Measurements from ENCODE around the gene COMT. TPM values are rescaled to one million over a fixed set of nuclear protein-coding genes. Genes with fewer than 3 reads are reported as not detected.

Gene COMT
- total RNA-seq, 1 experiment from 2014 or later: 108 TPM

GRCh38 chr22:19951346-19951745 lies 9.8 kb downstream of the COMT start:
- intact Hi-C loops (cut with micrococcal nuclease; ENCODE audit: unreplicated experiment): no loop called here
- ChIA-PET POLR2A (no interaction called here), CTCF (interaction anchor here (0.6 kb wide), 1 partner anchor 290 kb away, joined by 3 read pairs; no protein-coding TSS in a partner anchor)
- ATAC-seq: no peak
- Histone ChIP-seq H3K36me3 (ENCODE audit: control insufficient read depth, insufficient read depth, low read length) (peaks cover 2% of the 10 kb centered on the region; the same call in 1 of the 2 replicates), H3K9me3 (ENCODE audit: control insufficient read depth, insufficient read depth, low read depth, low read length) (no peaks in the 10 kb centered on the region), H3K4me1 (ENCODE audit: control insufficient read depth, insufficient read depth, low read length) (peaks cover 8% of the 10 kb centered on the region; the same call in 1 of the 2 replicates), H3K27me3 (ENCODE audit: control insufficient read depth, insufficient read depth, low read length) (no peaks in the 10 kb centered on the region), H3K27ac (ENCODE audit: low read length) (no peak overlapping the region), H3K4me3 (ENCODE audit: low read depth in 2 of 2, low read length in 2 of 2) (no peak overlapping the region)
- BruUV-seq (replicated peaks): no TSS peak
- no peak for TF ChIP-seq SIN3A (IDR thresholded peaks at IDR 0.05; ENCODE audit: borderline replicate concordance, insufficient read depth, low read depth, low read length)
- TF ChIP-seq POLR2AphosphoS5 (IDR thresholded peaks at IDR 0.05; ENCODE audit: low read depth, low read length): no peak
- TF ChIP-seq TCF7L2 (IDR thresholded peaks at IDR 0.05; ENCODE audit: low read depth, low read length): no peak
- no peak for TF ChIP-seq CTCF (IDR thresholded peaks at IDR 0.05)
- no peak for TF ChIP-seq REST (IDR thresholded peaks at IDR 0.05; ENCODE audit: insufficient read depth in 1 of 2, low read depth in 2 of 2, low read length in 1 of 2)
- no peak for DNase-seq (ENCODE audit: low read depth, low spot score)
- in situ Hi-C loops (cut with HindIII; ENCODE audit: low pct_unique_long_range_greater_than_20kb, low sequenced_read_pairs): no loop called here

- Histone ChIP-seq H3K27ac (ENCODE audit: low read length) (no peak overlapping the region), H3K36me3 (ENCODE audit: control insufficient read depth, insufficient read depth, low read length) (no peaks in the 10 kb centered on the region), H3K27me3 (ENCODE audit: control insufficient read depth, insufficient read depth, low read length) (no peaks in the 10 kb centered on the region), H3K4me3 (ENCODE audit: low read depth in 2 of 2, low read length in 2 of 2) (no peak overlapping the region), H3K9me3 (ENCODE audit: control insufficient read depth, insufficient read depth, low read depth, low read length) (no peaks in the 10 kb centered on the region), H3K4me1 (ENCODE audit: control insufficient read depth, insufficient read depth, low read length) (peaks cover 6% of the 10 kb centered on the region)
- CTCF ChIA-PET: no interaction called here
- POLR2A ChIA-PET: no interaction called here
- BruUV-seq (replicated peaks): no TSS peak
- DNase-seq (ENCODE audit: low read depth, low spot score) (no peak), ATAC-seq (no peak)
- intact Hi-C loops (cut with micrococcal nuclease; ENCODE audit: unreplicated experiment) (no loop called here), in situ Hi-C loops (cut with HindIII; ENCODE audit: low pct_unique_long_range_greater_than_20kb, low sequenced_read_pairs) (no loop called here)
- TF ChIP-seq SIN3A (IDR thresholded peaks at IDR 0.05; ENCODE audit: borderline replicate concordance, insufficient read depth, low read depth, low read length): no peak
- TF ChIP-seq POLR2AphosphoS5 (IDR thresholded peaks at IDR 0.05; ENCODE audit: low read depth, low read length): no peak
- TF ChIP-seq REST (IDR thresholded peaks at IDR 0.05; ENCODE audit: insufficient read depth in 1 of 2, low read depth in 2 of 2, low read length in 1 of 2): no peak
- TF ChIP-seq TCF7L2 (IDR thresholded peaks at IDR 0.05; ENCODE audit: low read depth, low read length): no peak
- no peak for TF ChIP-seq CTCF (IDR thresholded peaks at IDR 0.05)
Measured at GRCh38 chr22:19955241-19956128, 13.9 kb downstream of the COMT start.

Data from Panc1 (cell line).